Testis (tissue), 3 donors: ENCODE results near the gene PDC. TPM values are rescaled to one million over a fixed set of nuclear protein-coding genes. Genes with fewer than 3 reads are reported as not detected.
"Not testable (repeated sequence)": the region's sequence is repeated elsewhere in the genome, so short reads cannot be mapped to it uniquely, and the experiment has no call there.

Experiments
- DNase-seq: peaks from one replicate; pipeline ENCODE4 v3.0.0-alpha.2; 2019
- H3K27ac ChIP-seq, 2 donors: fragments of 200-600 bp; sonication (generic); one replicate each; pipeline ENCODE4 v1.5.1; 2019
- H3K27me3 ChIP-seq: fragments of 200-600 bp; sonication (generic); one replicate; pipeline ENCODE4 v1.5.1; 2019
- H3K36me3 ChIP-seq: fragments of 200-600 bp; sonication (generic); one replicate; pipeline ENCODE4 v1.5.1; 2017; ENCODE audit warnings: low read depth; ENCODE audit errors: missing control alignments
- H3K4me1 ChIP-seq: fragments of 200-600 bp; sonication (generic); one replicate; pipeline ENCODE4 v1.5.1; 2019
- H3K4me3 ChIP-seq, 2 donors: fragments of 200-600 bp; sonication (generic); one replicate each; pipeline ENCODE4 v1.5.1; 2017 to 2019
- H3K9me3 ChIP-seq: fragments of 200-600 bp; sonication (generic); one replicate; pipeline ENCODE4 v1.5.1; 2017
- POLR2A ChIP-seq: fragments of 450-650 bp; IDR thresholded peaks from one replicate; pipeline ENCODE4 v1.6.1; 2017; ENCODE audit warnings: antibody characterized with exemption, mild to moderate bottlenecking, moderate library complexity
- WGBS, 2 donors: methylation state at CpG; one replicate each; pipeline ENCODE4 v1.1.5; 2018; 5-methylcytosine and 5-hydroxymethylcytosine counted together
- intact Hi-C: fragments of 100-400 bp; cut with DNase I; formaldehyde crosslinking; loops from one replicate; pipeline ENCODE4 v1.15.1; 2023; ENCODE audit warnings: low total_unique reads
- polyA plus RNA-seq: library from polyadenylated mRNA; stranded (reverse); fragments of 350-450 nt; fragmentation: Illumina TruSeq; extraction: RNeasy Lipid Tissue Mini Kit (QIAGEN cat#74804); gene quantifications from one replicate; pipeline ENCODE4 v1.2.3, GENCODE V29; 2014; ENCODE audit warnings: low read depth, low replicate concordance; ENCODE audit not compliant: insufficient read depth
- total RNA-seq, 2 donors: library from RNA; depleted of rRNA; stranded (reverse); fragments of >200 nt; gene quantifications; one replicate each; pipeline ENCODE4 v1.2.3, GENCODE V29; 2016
- TF ChIP-seq, protein P1 (sequence below), 3 experiments: fragments of 450-650 bp in 2 of 3; fragments of 200-600 bp in 1 of 3; sonication (generic) in 1 of 3; IDR thresholded peaks; one replicate each; pipeline ENCODE4 v1.5.1; 2016 to 2019; ENCODE audit warnings: antibody characterized with exemption in 3 of 3, mild to moderate bottlenecking in 2 of 3, moderate library complexity in 1 of 3

The PDC gene
- total and polyA plus RNA-seq, 3 donors from 2014 or later: 0.37 to 0.39 TPM; not detected in 1

DNA sequence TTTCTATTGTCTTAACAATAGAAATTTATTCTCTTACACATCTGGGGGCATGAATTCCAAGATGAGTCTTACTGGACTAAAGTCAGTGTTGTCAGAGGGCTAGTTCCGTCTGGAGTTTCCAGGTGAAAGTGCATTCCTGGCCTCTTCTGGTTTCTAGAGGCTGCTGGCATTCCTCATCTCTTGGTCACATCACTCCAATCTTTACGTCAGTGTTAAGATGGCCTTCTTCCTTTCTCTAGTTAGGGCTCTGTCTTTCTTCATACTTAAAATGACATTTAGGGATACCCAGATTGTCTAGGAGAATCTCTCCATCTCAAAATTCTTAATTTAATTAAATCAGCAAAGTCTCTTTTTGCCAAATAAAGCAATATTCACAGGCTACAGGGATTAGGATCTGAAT is 13.3 kb upstream of the PDC start:
- no peaks in the 10 kb centered on the region for H3K36me3 ChIP-seq
- TF ChIP-seq, protein P1, sequence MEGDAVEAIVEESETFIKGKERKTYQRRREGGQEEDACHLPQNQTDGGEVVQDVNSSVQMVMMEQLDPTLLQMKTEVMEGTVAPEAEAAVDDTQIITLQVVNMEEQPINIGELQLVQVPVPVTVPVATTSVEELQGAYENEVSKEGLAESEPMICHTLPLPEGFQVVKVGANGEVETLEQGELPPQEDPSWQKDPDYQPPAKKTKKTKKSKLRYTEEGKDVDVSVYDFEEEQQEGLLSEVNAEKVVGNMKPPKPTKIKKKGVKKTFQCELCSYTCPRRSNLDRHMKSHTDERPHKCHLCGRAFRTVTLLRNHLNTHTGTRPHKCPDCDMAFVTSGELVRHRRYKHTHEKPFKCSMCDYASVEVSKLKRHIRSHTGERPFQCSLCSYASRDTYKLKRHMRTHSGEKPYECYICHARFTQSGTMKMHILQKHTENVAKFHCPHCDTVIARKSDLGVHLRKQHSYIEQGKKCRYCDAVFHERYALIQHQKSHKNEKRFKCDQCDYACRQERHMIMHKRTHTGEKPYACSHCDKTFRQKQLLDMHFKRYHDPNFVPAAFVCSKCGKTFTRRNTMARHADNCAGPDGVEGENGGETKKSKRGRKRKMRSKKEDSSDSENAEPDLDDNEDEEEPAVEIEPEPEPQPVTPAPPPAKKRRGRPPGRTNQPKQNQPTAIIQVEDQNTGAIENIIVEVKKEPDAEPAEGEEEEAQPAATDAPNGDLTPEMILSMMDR (IDR thresholded peaks at IDR 0.05): no peak
- no peaks in the 10 kb centered on the region for H3K9me3 ChIP-seq
- no peak overlapping the region for H3K27ac ChIP-seq
- H3K4me3 ChIP-seq: no peak overlapping the region
- 88 to 90% methylated on average over 2 of the region's 2 CpGs for WGBS, 2 donors
- no peak for DNase-seq
- H3K4me1 ChIP-seq: no peaks in the 10 kb centered on the region
- H3K27me3 ChIP-seq: no peaks in the 10 kb centered on the region
- intact Hi-C loops: no loop called here

DNA sequence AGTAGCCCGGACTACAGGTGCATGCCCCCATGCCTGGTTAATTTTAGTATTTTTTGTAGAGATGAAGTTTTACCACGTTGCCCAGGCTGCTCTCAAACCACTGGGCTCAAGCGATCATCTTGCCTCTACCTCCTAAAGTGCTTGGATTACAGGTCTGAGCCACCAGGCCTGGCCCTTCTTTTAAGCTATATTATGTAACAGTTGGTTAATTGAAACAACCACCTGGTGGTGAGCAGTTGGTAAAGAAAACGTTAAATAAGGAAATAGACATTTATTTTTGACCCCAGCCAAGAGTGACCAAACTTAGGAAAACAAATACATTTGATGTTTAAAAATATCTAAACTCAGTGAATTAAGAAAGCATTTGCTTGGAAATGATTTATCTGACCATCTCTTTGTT is 12.1 kb upstream of the PDC start:
- no peaks in the 10 kb centered on the region for H3K36me3 ChIP-seq
- H3K4me1 ChIP-seq: no peaks in the 10 kb centered on the region
- no peaks in the 10 kb centered on the region for H3K27me3 ChIP-seq
- no peaks in the 10 kb centered on the region for H3K9me3 ChIP-seq
- intact Hi-C loops: no loop called here
- TF ChIP-seq, protein P1 (IDR thresholded peaks at IDR 0.05): no peak
- no peak for TF ChIP-seq POLR2A
- DNase-seq: no peak
- no peak overlapping the region for H3K27ac ChIP-seq
- WGBS, 2 donors: 83 to 87% methylated on average over 4 of the region's 4 CpGs
- H3K4me3 ChIP-seq: no peak overlapping the region

GRCh38 chr1:186465946-186466345 is 5.0 kb upstream of the PDC start:
- H3K27ac ChIP-seq: no peak overlapping the region
- no peaks in the 10 kb centered on the region for H3K9me3 ChIP-seq
- H3K4me3 ChIP-seq: no peak overlapping the region
- no peaks in the 10 kb centered on the region for H3K36me3 ChIP-seq
- 53 to 67% methylated on average over 2 of the region's 2 CpGs for WGBS, 2 donors
- no peak for TF ChIP-seq POLR2A
- TF ChIP-seq, protein P1 (IDR thresholded peaks at IDR 0.05): no peak
- no peak for DNase-seq
- H3K27me3 ChIP-seq: no peaks in the 10 kb centered on the region
- no peaks in the 10 kb centered on the region for H3K4me1 ChIP-seq
- intact Hi-C loops: no loop called here

DNA sequence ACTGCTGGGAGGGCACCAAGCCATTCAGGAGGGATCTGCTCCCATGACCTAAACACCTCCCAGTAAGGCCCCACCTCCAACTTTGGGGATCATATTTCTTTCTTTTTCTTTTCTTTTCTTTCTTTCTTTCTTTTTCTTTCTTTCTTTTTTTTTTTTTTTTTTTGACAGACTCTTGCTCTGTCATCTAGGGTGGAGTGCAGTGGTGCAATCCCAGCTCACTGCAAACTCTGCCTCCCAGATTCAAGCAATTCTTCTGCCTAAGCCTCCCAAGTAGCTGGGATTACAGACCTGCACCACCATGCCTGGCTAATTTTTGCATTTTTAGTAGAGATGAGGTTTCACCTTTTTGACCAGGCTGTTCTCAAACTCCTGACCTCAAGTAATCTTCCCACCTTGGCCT is 4.6 kb upstream of the PDC start:
- DNase-seq, H3K9me3 ChIP-seq, intact Hi-C loops, H3K27me3 ChIP-seq, H3K36me3 ChIP-seq, H3K4me3 ChIP-seq, H3K27ac ChIP-seq, H3K4me1 ChIP-seq: not testable (repeated sequence)

GRCh38 chr1:186463926-186464325 is 3.0 kb upstream of the PDC start:
- no peaks in the 10 kb centered on the region for H3K4me1 ChIP-seq
- H3K36me3 ChIP-seq: no peaks in the 10 kb centered on the region
- H3K27me3 ChIP-seq: no peaks in the 10 kb centered on the region
- no peaks in the 10 kb centered on the region for H3K9me3 ChIP-seq
- no peak for TF ChIP-seq POLR2A
- TF ChIP-seq, protein P1 (IDR thresholded peaks at IDR 0.05): no peak
- H3K27ac ChIP-seq: no peak overlapping the region
- H3K4me3 ChIP-seq: no peak overlapping the region
- 80 to 85% methylated on average over 3 of the region's 3 CpGs for WGBS, 2 donors
- no peak for DNase-seq
- intact Hi-C loops: no loop called here
